Suppressor macrophage (primary cell): ENCODE results near the gene MSI2.

Experiments used
- DNase-seq, 4 experiments: peaks; one replicate each; pipeline ENCODE4 v3.0.0-alpha.2; 2020 to 2022

Gene MSI2

GRCh38 chr17:57727630-57728175 is 471.4 kb downstream of the MSI2 start:
- DNase-seq = no peak

GRCh38 chr17:57730026-57730701 is 473.8 kb downstream of the MSI2 start:
- no peak for DNase-seq

GRCh38 chr17:57732062-57732461 is 475.7 kb downstream of the MSI2 start:
- DNase-seq = no peak

GRCh38 chr17:57733085-57733484 is 476.8 kb downstream of the MSI2 start:
- DNase-seq = no peak
